Stromal cell of bone marrow (primary cell): ENCODE data around the gene TSHZ1.

Experiments used
- DNase-seq: peaks from one replicate; pipeline ENCODE4 v3.0.0-alpha.2; 2012; ENCODE audit warnings: low read depth

TSHZ1 gene

GRCh38 chr18:75277610-75277928 is 67.0 kb downstream of the TSHZ1 start:
- DNase-seq, result no peak

GRCh38 chr18:75279381-75279780 is 68.8 kb downstream of the TSHZ1 start:
- DNase-seq, result no peak

- DNase-seq, result no peak
These were observed 70.1 kb downstream of the TSHZ1 start for GRCh38 chr18:75280427-75281280.

GRCh38 chr18:75282746-75283145 is 72.1 kb downstream of the TSHZ1 start:
- no peak for DNase-seq

GRCh38 chr18:75283731-75284130 is 73.1 kb downstream of the TSHZ1 start:
- DNase-seq, result no peak

GRCh38 chr18:75284566-75284965 is 74.0 kb downstream of the TSHZ1 start:
- no peak for DNase-seq

- no peak for DNase-seq
These were observed 75.3 kb downstream of the TSHZ1 start for GRCh38 chr18:75285876-75286275.

- no peak for DNase-seq
These were observed 76.4 kb downstream of the TSHZ1 start for GRCh38 chr18:75287006-75287405.

- no peak for DNase-seq
These were observed 77.1 kb downstream of the TSHZ1 start for GRCh38 chr18:75287700-75288099.

- DNase-seq, result no peak
These were observed 79.2 kb downstream of the TSHZ1 start for GRCh38 chr18:75289761-75290160.

GRCh38 chr18:75290737-75291358 is 80.3 kb downstream of the TSHZ1 start:
- no peak for DNase-seq

- DNase-seq, result no peak
These were observed 80.9 kb downstream of the TSHZ1 start for GRCh38 chr18:75291460-75291859.

- no peak for DNase-seq
These were observed 83.0 kb downstream of the TSHZ1 start for GRCh38 chr18:75293591-75293990.

GRCh38 chr18:75297731-75298130 is 87.1 kb downstream of the TSHZ1 start:
- no peak for DNase-seq

GRCh38 chr18:75304678-75305557 is 94.3 kb downstream of the TSHZ1 start:
- DNase-seq, result no peak

- DNase-seq, result no peak
These were observed 95.4 kb downstream of the TSHZ1 start for GRCh38 chr18:75305984-75306383.

GRCh38 chr18:75307530-75307929 is 96.9 kb downstream of the TSHZ1 start:
- no peak for DNase-seq

- DNase-seq, result no peak
These were observed 99.0 kb downstream of the TSHZ1 start for GRCh38 chr18:75309564-75309963.

GRCh38 chr18:75314117-75314516 is 103.5 kb downstream of the TSHZ1 start:
- DNase-seq, result no peak

GRCh38 chr18:75314606-75315005 is 104.0 kb downstream of the TSHZ1 start:
- no peak for DNase-seq

- no peak for DNase-seq
These were observed 105.6 kb downstream of the TSHZ1 start for GRCh38 chr18:75316223-75316622.

- no peak for DNase-seq
These were observed 106.2 kb downstream of the TSHZ1 start for GRCh38 chr18:75316826-75317225.

- DNase-seq, result no peak
These were observed 106.7 kb downstream of the TSHZ1 start for GRCh38 chr18:75317300-75317699.
